ENCODE measurements around the gene HSD17B2. TPM values are rescaled to one million over a fixed set of nuclear protein-coding genes. Genes with fewer than 3 reads are reported as not detected.

Gene HSD17B2
- polyA plus RNA-seq, 1 of the 3 experiments (the other 2 are of a cell fraction), result not detected

- Histone ChIP-seq H3K9me3 (no peaks in the 10 kb centered on the region), H3F3A (replicated peaks; ENCODE audit: insufficient read depth) (no peaks in the 10 kb centered on the region), H3K9me2 (no peaks in the 10 kb centered on the region), H2AFZ (ENCODE audit: low read depth) (no peak overlapping the region), H3K27ac (ENCODE audit: low read depth in 2 of 2, low read length in 1 of 2) (no peak overlapping the region), H3K4me2 (no peak overlapping the region), H3K27me3 (ENCODE audit: insufficient read depth) (peaks cover 16% of the 10 kb centered on the region; the same call in 1 of the 2 replicates), H3K9ac (no peak overlapping the region), H3K79me2 (ENCODE audit: insufficient read depth) (no peaks in the 10 kb centered on the region), H3K36me3 (replicated peaks in 1 of 2; ENCODE audit: control insufficient read depth in 1 of 2, insufficient read depth in 2 of 2, low read length in 1 of 2) (no peaks in the 10 kb centered on the region), H3K4me3 (ENCODE audit: low read depth in 2 of 2, low read length in 1 of 2) (no peak overlapping the region), H4K20me1 (ENCODE audit: insufficient read depth) (no peaks in the 10 kb centered on the region), H3K4me1 (ENCODE audit: control insufficient read depth in 1 of 2, insufficient read depth in 2 of 2, low read depth in 1 of 2, low read length in 1 of 2) (peaks cover 0 to 6% of the 10 kb centered on the region in 2 experiments; a peak in 1 of 4 replicates)
- 19% methylated on average over 2 of the region's 2 CpGs for WGBS (ENCODE audit: low lambda C conversion rate)
- CTCF ChIA-PET, result interaction anchor here (1.0 to 1.3 kb wide), 2 partner anchors 26 to 28 kb away, joined by 3 read pairs; no protein-coding TSS in a partner anchor
- TF ChIP-seq RFX5 (IDR thresholded peaks at IDR 0.05; ENCODE audit: low read length) (no peak), ELF1 (IDR thresholded peaks at IDR 0.05) (no peak), USF2 (IDR thresholded peaks at IDR 0.05; ENCODE audit: borderline replicate concordance, low read depth, low read length) (no peak), IRF3 (IDR thresholded peaks at IDR 0.05; ENCODE audit: low read depth, low read length) (no peak), TEAD4 (IDR thresholded peaks at IDR 0.05; ENCODE audit: borderline replicate concordance, insufficient read depth) (no peak), SIN3A (IDR thresholded peaks at IDR 0.05; ENCODE audit: borderline replicate concordance, low read depth, low read length) (no peak), MXI1 (IDR thresholded peaks at IDR 0.05; ENCODE audit: low read depth, low read length) (no peak), CHD2 (IDR thresholded peaks at IDR 0.05; ENCODE audit: low read length, partially characterized antibody) (no peak), JUND (IDR thresholded peaks at IDR 0.05) (no peak), ZBTB33 (IDR thresholded peaks at IDR 0.05; ENCODE audit: borderline replicate concordance, low read depth) (no peak), EZH2phosphoT487 (IDR thresholded peaks at IDR 0.05; ENCODE audit: borderline replicate concordance, low read depth) (no peak), POLR2AphosphoS5 (IDR thresholded peaks at IDR 0.05; ENCODE audit: low read depth, low read length) (no peak), GABPA (IDR thresholded peaks at IDR 0.05; ENCODE audit: low read depth) (no peak), PBX3 (IDR thresholded peaks at IDR 0.05) (no peak), GATA2 (CRISPR knock-in tag; IDR thresholded peaks at IDR 0.05) (no peak), FOXJ3 (CRISPR knock-in tag; IDR thresholded peaks at IDR 0.05) (no peak), YY1 (IDR thresholded peaks at IDR 0.05; ENCODE audit: low read depth) (no peak), NFIC (IDR thresholded peaks at IDR 0.05; ENCODE audit: borderline replicate concordance) (no peak), TCF12 (IDR thresholded peaks at IDR 0.05) (no peak), SMC3 (IDR thresholded peaks at IDR 0.05; ENCODE audit: low read depth, low read length) (no peak)
- POLR2A ChIA-PET, result no interaction called here
- no peak for DNase-seq
These were observed 7.8 kb downstream of the HSD17B2 start for GRCh38 chr16:82042846-82043245.

Data from SK-N-SH (cell line).